Measurements from ENCODE around the gene RNF34. TPM values are rescaled to one million over a fixed set of nuclear protein-coding genes. Genes with fewer than 3 reads are reported as not detected.

Gene RNF34
- total RNA-seq, 2 donors from 2014 or later: 72.6 to 74.7 TPM

GRCh38 chr12:121388421-121388981, 11.4 kb upstream of the RNF34 start:
- Histone ChIP-seq H3K4me3 (ENCODE audit: low read length) (no peak overlapping the region), H3K4me1 (ENCODE audit: control insufficient read depth, insufficient read depth, low read length) (no peaks in the 10 kb centered on the region), H3K36me3 (ENCODE audit: control insufficient read depth, insufficient read depth, low read length) (no peaks in the 10 kb centered on the region), H3K9ac (ENCODE audit: extremely low read depth, low read length, poor library complexity, severe bottlenecking) (no peak overlapping the region), H3K9me3 (ENCODE audit: control insufficient read depth, low read length) (no peaks in the 10 kb centered on the region), H3K27me3 (ENCODE audit: control insufficient read depth, insufficient read depth, low read length, poor library complexity, severe bottlenecking) (no peaks in the 10 kb centered on the region), H3K27ac (ENCODE audit: low read depth, low read length) (no peak overlapping the region)
- no peak for TF ChIP-seq CTCF (conservative IDR thresholded peaks at IDR 0.05)
- H3K9me3 Mint-ChIP-seq: no peaks in the 10 kb centered on the region
- H3K27ac Mint-ChIP-seq: no peak overlapping the region
- peaks cover 4% of the 10 kb centered on the region for H3K27me3 Mint-ChIP-seq (ENCODE audit: insufficient read depth)
- WGBS, 2 experiments (ENCODE audit: insufficient coverage in 1 of 2, insufficient read length in 1 of 2): 85 to 96% methylated on average over 3 to 5 of the region's 5 CpGs
- DNase-seq: no peak
- H3K36me3 Mint-ChIP-seq (ENCODE audit: low read depth): no peaks in the 10 kb centered on the region
- H3K4me3 Mint-ChIP-seq: no peak overlapping the region
- H3K4me1 Mint-ChIP-seq: no peaks in the 10 kb centered on the region

GRCh38 chr12:121390856-121391255, 9.1 kb upstream of the RNF34 start:
- DNase-seq: no peak
- Mint-ChIP-seq H3K27ac (no peak overlapping the region), H3K4me3 (no peak overlapping the region), H3K9me3 (no peaks in the 10 kb centered on the region), H3K4me1 (no peaks in the 10 kb centered on the region), H3K27me3 (ENCODE audit: insufficient read depth) (no peaks in the 10 kb centered on the region), H3K36me3 (ENCODE audit: low read depth) (no peaks in the 10 kb centered on the region)
- TF ChIP-seq CTCF (conservative IDR thresholded peaks at IDR 0.05): no peak
- no peaks in the 10 kb centered on the region for H3K27me3 ChIP-seq (ENCODE audit: control insufficient read depth, insufficient read depth, low read length, poor library complexity, severe bottlenecking)
- H3K4me3 ChIP-seq (ENCODE audit: low read length): no peak overlapping the region
- H3K9ac ChIP-seq (ENCODE audit: extremely low read depth, low read length, poor library complexity, severe bottlenecking): no peak overlapping the region
- no peak overlapping the region for H3K27ac ChIP-seq (ENCODE audit: low read depth, low read length)
- H3K36me3 ChIP-seq (ENCODE audit: control insufficient read depth, insufficient read depth, low read length): no peaks in the 10 kb centered on the region
- no peaks in the 10 kb centered on the region for H3K4me1 ChIP-seq (ENCODE audit: control insufficient read depth, insufficient read depth, low read length)
- H3K9me3 ChIP-seq (ENCODE audit: control insufficient read depth, low read length): no peaks in the 10 kb centered on the region
- WGBS, 2 experiments (ENCODE audit: insufficient coverage in 1 of 2, insufficient read length in 1 of 2): 92 to 100% methylated on average over 1 to 2 of the region's 2 CpGs

GRCh38 chr12:121391619-121392324, 8.1 kb upstream of the RNF34 start:
- H3K27me3 ChIP-seq (ENCODE audit: control insufficient read depth, insufficient read depth, low read length, poor library complexity, severe bottlenecking): no peaks in the 10 kb centered on the region
- H3K27ac ChIP-seq (ENCODE audit: low read depth, low read length): no peak overlapping the region
- 93 to 94% methylated on average over 10 of the region's 10 CpGs for WGBS, 2 experiments (ENCODE audit: insufficient coverage in 1 of 2, insufficient read length in 1 of 2)
- no peaks in the 10 kb centered on the region for H3K9me3 ChIP-seq (ENCODE audit: control insufficient read depth, low read length)
- no peaks in the 10 kb centered on the region for H3K4me1 ChIP-seq (ENCODE audit: control insufficient read depth, insufficient read depth, low read length)
- H3K9me3 Mint-ChIP-seq: no peaks in the 10 kb centered on the region
- no peak overlapping the region for H3K4me3 ChIP-seq (ENCODE audit: low read length)
- no peak overlapping the region for H3K9ac ChIP-seq (ENCODE audit: extremely low read depth, low read length, poor library complexity, severe bottlenecking)
- no peaks in the 10 kb centered on the region for H3K36me3 ChIP-seq (ENCODE audit: control insufficient read depth, insufficient read depth, low read length)
- H3K4me1 Mint-ChIP-seq: no peaks in the 10 kb centered on the region
- H3K36me3 Mint-ChIP-seq (ENCODE audit: low read depth): no peaks in the 10 kb centered on the region
- no peak overlapping the region for H3K27ac Mint-ChIP-seq
- no peak for TF ChIP-seq CTCF (conservative IDR thresholded peaks at IDR 0.05)
- H3K27me3 Mint-ChIP-seq (ENCODE audit: insufficient read depth): no peaks in the 10 kb centered on the region
- no peak for DNase-seq
- no peak overlapping the region for H3K4me3 Mint-ChIP-seq
